HEK293 (cell line): Measurements from ENCODE around the gene RPL23.

Source experiments
- AEBP2 ChIP-seq: fragments of 450-650 bp; formaldehyde crosslinking; IDR thresholded peaks from 2 replicates; pipeline ENCODE4 v1.5.1; 2016; ENCODE audit warnings: missing biosample characterization, missing genetic modification characterization, borderline replicate concordance
- BCL11A ChIP-seq: fragments of 450-650 bp; formaldehyde crosslinking; IDR thresholded peaks from 2 replicates; pipeline ENCODE4 v1.5.1; 2016; ENCODE audit warnings: low read depth, missing biosample characterization, missing genetic modification characterization
- BCL11B ChIP-seq: fragments of 450-650 bp; formaldehyde crosslinking; IDR thresholded peaks from 2 replicates; pipeline ENCODE4 v1.5.1; 2016; ENCODE audit warnings: low read depth, missing biosample characterization, missing genetic modification characterization
- CTCF ChIP-seq: fragments of 450-650 bp; formaldehyde crosslinking; IDR thresholded peaks from 2 replicates; pipeline ENCODE4 v1.5.1; 2016; ENCODE audit warnings: missing biosample characterization, missing genetic modification characterization
- IKZF3 ChIP-seq: fragments of 450-650 bp; IDR thresholded peaks from 2 replicates; pipeline ENCODE4 v1.5.0; 2018; ENCODE audit warnings: missing biosample characterization, mild to moderate bottlenecking, missing genetic modification characterization, moderate library complexity
- KLF1 ChIP-seq: fragments of 450-650 bp; formaldehyde crosslinking; IDR thresholded peaks from 2 replicates; pipeline ENCODE4 v1.5.1; 2016; ENCODE audit warnings: missing biosample characterization, missing genetic modification characterization
- KLF8 ChIP-seq: fragments of 450-650 bp; formaldehyde crosslinking; IDR thresholded peaks from 2 replicates; pipeline ENCODE4 v1.5.1; 2016; ENCODE audit warnings: missing biosample characterization, missing genetic modification characterization
- KLF9 ChIP-seq: fragments of 450-650 bp; formaldehyde crosslinking; IDR thresholded peaks from 2 replicates; pipeline ENCODE4 v1.5.1; 2016; ENCODE audit warnings: missing biosample characterization, missing genetic modification characterization, low read depth
- OSR2 ChIP-seq: fragments of 450-650 bp; formaldehyde crosslinking; IDR thresholded peaks from 2 replicates; pipeline ENCODE4 v1.5.1; 2016; ENCODE audit warnings: missing biosample characterization, missing genetic modification characterization
- PATZ1 ChIP-seq: fragments of 450-650 bp; formaldehyde crosslinking; IDR thresholded peaks from 2 replicates; pipeline ENCODE4 v1.5.1; 2016; ENCODE audit warnings: missing biosample characterization, missing genetic modification characterization
- PRDM6 ChIP-seq: fragments of 450-650 bp; formaldehyde crosslinking; IDR thresholded peaks from 2 replicates; pipeline ENCODE4 v1.5.1; 2017; ENCODE audit warnings: missing biosample characterization, missing genetic modification characterization
- SP3 ChIP-seq: fragments of 450-650 bp; formaldehyde crosslinking; IDR thresholded peaks from 2 replicates; pipeline ENCODE4 v1.5.1; 2016; ENCODE audit warnings: missing biosample characterization, missing genetic modification characterization
- SP7 ChIP-seq: fragments of 450-650 bp; formaldehyde crosslinking; IDR thresholded peaks from 2 replicates; pipeline ENCODE4 v1.5.1; 2016; ENCODE audit warnings: missing biosample characterization, missing genetic modification characterization
- WT1 ChIP-seq: fragments of 450-650 bp; formaldehyde crosslinking; IDR thresholded peaks from 2 replicates; pipeline ENCODE4 v1.5.1; 2016; ENCODE audit warnings: missing biosample characterization, missing genetic modification characterization
- ZBTB7A ChIP-seq: fragments of 450-650 bp; formaldehyde crosslinking; IDR thresholded peaks from 2 replicates; pipeline ENCODE4 v1.5.1; 2016; ENCODE audit warnings: low read depth, missing biosample characterization, missing genetic modification characterization
- ZFHX2 ChIP-seq: fragments of 450-650 bp; formaldehyde crosslinking; conservative IDR thresholded peaks from 2 replicates; pipeline ENCODE4 v1.5.1; 2016; ENCODE audit warnings: missing biosample characterization, missing genetic modification characterization
- ZNF18 ChIP-seq: fragments of 450-650 bp; formaldehyde crosslinking; IDR thresholded peaks from 2 replicates; pipeline ENCODE4 v1.5.1; 2016; ENCODE audit warnings: missing biosample characterization, missing genetic modification characterization
- ZNF366 ChIP-seq: fragments of 450-650 bp; formaldehyde crosslinking; conservative IDR thresholded peaks from 2 replicates; pipeline ENCODE4 v1.5.1; 2016; ENCODE audit warnings: missing biosample characterization, missing genetic modification characterization
- ZNF398 ChIP-seq: fragments of 450-650 bp; formaldehyde crosslinking; IDR thresholded peaks from 2 replicates; pipeline ENCODE4 v1.5.1; 2017; ENCODE audit warnings: missing biosample characterization, missing genetic modification characterization
- ZNF530 ChIP-seq: fragments of 450-650 bp; formaldehyde crosslinking; IDR thresholded peaks from 2 replicates; pipeline ENCODE4 v1.5.1; 2016; ENCODE audit warnings: low read depth, missing biosample characterization, missing genetic modification characterization
- ZNF558 ChIP-seq: fragments of 450-650 bp; formaldehyde crosslinking; IDR thresholded peaks from 2 replicates; pipeline ENCODE4 v1.5.1; 2016; ENCODE audit warnings: missing biosample characterization, missing genetic modification characterization
- ZNF560 ChIP-seq: fragments of 450-650 bp; formaldehyde crosslinking; IDR thresholded peaks from 2 replicates; pipeline ENCODE4 v1.5.1; 2017; ENCODE audit warnings: missing biosample characterization, missing genetic modification characterization, borderline replicate concordance
- ZNF600 ChIP-seq: fragments of 450-650 bp; formaldehyde crosslinking; IDR thresholded peaks from 2 replicates; pipeline ENCODE4 v1.5.1; 2016; ENCODE audit warnings: missing biosample characterization, missing genetic modification characterization
- ZNF629 ChIP-seq: fragments of 450-650 bp; formaldehyde crosslinking; IDR thresholded peaks from 2 replicates; pipeline ENCODE4 v1.5.1; 2017; ENCODE audit warnings: missing biosample characterization, missing genetic modification characterization
- ZNF660 ChIP-seq: fragments of 450-650 bp; IDR thresholded peaks from 2 replicates; pipeline ENCODE4 v1.5.1; 2018; ENCODE audit warnings: missing biosample characterization, mild to moderate bottlenecking, missing genetic modification characterization
- ZNF76 ChIP-seq: fragments of 450-650 bp; formaldehyde crosslinking; IDR thresholded peaks from 2 replicates; pipeline ENCODE4; 2016; ENCODE audit warnings: low read depth, missing biosample characterization, missing genetic modification characterization, borderline replicate concordance
- ZNF843 ChIP-seq: fragments of 450-650 bp; formaldehyde crosslinking; IDR thresholded peaks from 2 replicates; pipeline ENCODE4 v1.5.1; 2016; ENCODE audit warnings: missing biosample characterization, missing genetic modification characterization

RPL23 gene

GRCh38 chr17:38871247-38872015, 17.9 kb upstream of the RPL23 start (continued):
- TF ChIP-seq CTCF (tag by site-specific recombination) = peak; percentile 48; the same call in 1 of the 2 replicates
- TF ChIP-seq BCL11A (tag by site-specific recombination) = peak; percentile 88
- peak; percentile 57; the same call in 1 of the 2 replicates for TF ChIP-seq BCL11B (tag by site-specific recombination)
- 0 out of 2 replicates have a peak, but pooled peaks have one; percentile 13 for TF ChIP-seq PRDM6
- no peak for TF ChIP-seq AEBP2 (tag by site-specific recombination)
- TF ChIP-seq PATZ1 (tag by site-specific recombination) = peak; percentile 82
- TF ChIP-seq OSR2 = peak; percentile 68
- peak; percentile 20; the same call in 1 of the 2 replicates for TF ChIP-seq ZNF76 (tag by site-specific recombination)
- TF ChIP-seq ZNF629 (tag by site-specific recombination) = peak; percentile 57; the same call in 1 of the 2 replicates
- no peak for TF ChIP-seq ZNF530 (tag by site-specific recombination)
- peak; percentile 42; the same call in 1 of the 2 replicates for TF ChIP-seq KLF9
- TF ChIP-seq SP7 (tag by site-specific recombination) = peak; percentile 80; the same call in 1 of the 2 replicates
- TF ChIP-seq WT1 (tag by site-specific recombination) = peak; percentile 74
- peak; percentile 53; the same call in 1 of the 2 replicates for TF ChIP-seq KLF1 (tag by site-specific recombination)
- TF ChIP-seq ZNF600 (tag by site-specific recombination) = peak; percentile 35; the same call in 1 of the 2 replicates
- peak; percentile 42; the same call in 1 of the 2 replicates for TF ChIP-seq ZNF843
- TF ChIP-seq ZNF660 (tag by site-specific recombination) = no peak
- no peak for TF ChIP-seq ZBTB7A (tag by site-specific recombination)
- TF ChIP-seq ZFHX2 (tag by site-specific recombination) = peak; percentile 83
- peak; percentile 84 for TF ChIP-seq ZNF398 (tag by site-specific recombination)
- peak; percentile 54 for TF ChIP-seq ZNF18
- peak; percentile 28; the same call in 1 of the 2 replicates for TF ChIP-seq SP3 (tag by site-specific recombination)
- TF ChIP-seq IKZF3 (tag by site-specific recombination) = peak; percentile 59; the same call in 1 of the 2 replicates
- TF ChIP-seq ZNF560 = no peak
- peak; percentile 56; the same call in 1 of the 2 replicates for TF ChIP-seq KLF8 (tag by site-specific recombination)
- TF ChIP-seq ZNF366 (tag by site-specific recombination) = peak; percentile 89
- peak; percentile 22; the same call in 1 of the 2 replicates for TF ChIP-seq ZNF558 (tag by site-specific recombination)
